GM19372 (cell line): ENCODE results near the gene FBXL22.
A peak's percentile ranks its signal among the peaks of the same experiment; 100 is the strongest.
"Not testable (repeated sequence)": the region's sequence is repeated elsewhere in the genome, so short reads cannot be mapped to it uniquely, and the experiment has no call there.

Experiments used
- ATAC-seq: cut with Tn5 transposase; IDR thresholded peaks from one replicate; pipeline ENCODE4 v1.9.1; 2021; ENCODE audit warnings: mild to moderate bottlenecking, low read depth, moderate library complexity; ENCODE audit not compliant: unreplicated experiment

The FBXL22 gene

DNA sequence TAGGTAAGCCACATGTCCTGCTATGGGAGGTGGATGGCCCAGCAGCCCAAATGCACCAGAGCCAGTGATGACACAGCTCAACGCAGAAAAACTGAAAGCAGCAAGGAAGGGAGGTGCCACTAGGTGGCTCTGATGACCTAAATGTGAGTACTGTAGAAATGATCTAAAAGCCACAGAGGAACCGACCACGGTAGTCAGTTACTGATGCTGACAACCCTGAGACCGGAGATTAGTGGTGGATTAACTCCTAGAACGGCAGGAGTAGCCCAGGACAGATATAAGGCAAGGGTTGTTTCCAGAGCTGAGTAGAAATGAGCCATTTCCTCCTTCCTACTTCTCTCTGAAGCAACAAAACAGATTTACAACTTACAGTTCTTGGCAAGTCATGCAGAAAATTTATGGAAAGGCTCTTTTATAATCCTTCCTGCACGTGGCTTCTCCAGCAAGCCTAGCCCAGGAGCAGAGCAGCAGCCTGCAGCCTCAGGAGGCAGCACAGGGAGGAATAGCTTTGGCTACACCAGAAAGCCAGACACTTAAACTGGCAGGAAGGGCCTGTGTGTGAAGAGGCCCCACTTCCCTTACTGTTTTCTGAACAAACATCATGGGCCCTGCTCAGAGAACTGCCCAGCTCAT is 13.1 kb downstream of the FBXL22 start:
- ATAC-seq: peak; percentile 64

DNA sequence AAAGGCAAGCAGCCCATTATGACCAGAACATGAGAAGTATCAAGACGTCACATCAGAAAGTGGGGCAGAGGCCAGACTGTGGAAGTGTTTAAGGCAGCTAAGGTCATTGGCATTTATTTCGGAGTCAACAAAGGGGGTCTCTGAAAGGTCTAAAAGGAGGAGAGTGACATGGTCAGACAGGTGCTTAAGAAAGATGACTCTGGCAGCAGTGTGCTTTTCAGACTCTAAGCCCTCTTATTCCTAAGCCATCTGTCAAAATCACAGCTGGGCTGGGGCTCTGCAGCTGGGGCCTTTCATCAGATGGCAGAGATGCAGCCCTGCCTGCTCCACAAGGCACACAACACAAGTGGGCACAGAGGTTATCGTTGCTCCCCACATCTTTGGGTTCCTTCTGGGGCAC is 14.0 kb downstream of the FBXL22 start:
- no peak for ATAC-seq

DNA sequence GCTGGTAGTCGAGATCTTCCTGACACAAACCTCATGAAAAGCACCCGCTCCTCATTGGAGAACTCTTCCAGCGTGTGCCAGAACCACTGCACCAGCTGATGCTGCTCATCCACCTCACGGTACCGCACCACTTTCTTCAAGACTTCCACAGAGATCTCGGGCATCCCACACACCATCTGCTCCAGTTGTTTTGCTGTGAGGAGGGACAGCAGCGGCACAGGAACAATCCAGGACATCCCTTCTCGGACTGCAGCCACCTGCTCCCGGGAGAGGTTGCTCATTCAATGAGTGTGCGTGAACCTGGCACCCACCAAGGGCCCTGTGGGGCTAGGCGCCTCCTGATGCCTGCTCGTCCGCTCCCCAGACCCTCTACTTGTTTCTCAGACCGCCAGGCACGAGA is 15.1 kb downstream of the FBXL22 start:
- no peak for ATAC-seq

DNA sequence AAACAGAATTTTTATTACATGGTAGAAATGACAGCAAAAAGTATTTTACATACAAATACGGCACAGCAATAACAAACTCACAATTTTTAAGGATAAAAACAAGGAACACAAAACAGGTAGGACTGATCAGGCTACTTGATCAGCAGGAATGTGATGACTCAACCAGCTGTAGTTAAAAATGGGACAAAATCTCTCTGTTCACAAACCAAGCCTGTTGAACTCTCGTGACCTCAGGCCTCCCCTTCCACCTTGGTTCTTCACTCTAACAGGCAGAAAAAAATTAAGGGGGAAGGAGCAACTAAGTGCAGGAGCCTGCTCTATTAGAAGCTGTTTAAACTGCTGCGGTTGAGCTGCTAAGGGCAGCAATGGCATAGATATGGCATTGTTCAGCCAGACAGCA is 18.7 kb downstream of the FBXL22 start:
- no peak for ATAC-seq

DNA sequence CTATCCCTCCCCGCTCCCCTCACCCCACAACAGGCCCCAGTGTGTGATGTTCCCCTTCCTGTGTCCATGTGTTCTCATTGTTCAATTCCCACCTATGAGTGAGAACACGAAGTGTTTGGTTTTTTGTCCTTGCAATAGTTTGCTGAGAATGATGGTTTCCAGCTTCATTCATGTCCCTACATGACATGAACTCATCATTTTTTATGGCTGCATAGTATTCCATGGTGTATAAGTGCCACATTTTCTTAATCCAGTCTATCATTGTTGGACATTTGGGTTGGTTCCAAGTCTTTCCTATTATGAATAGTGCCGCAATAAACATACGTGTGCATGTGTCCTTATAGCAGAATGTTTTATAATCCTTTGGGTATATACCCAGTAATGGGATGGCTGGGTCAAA is 20.0 kb downstream of the FBXL22 start:
- not testable (repeated sequence) for ATAC-seq

DNA sequence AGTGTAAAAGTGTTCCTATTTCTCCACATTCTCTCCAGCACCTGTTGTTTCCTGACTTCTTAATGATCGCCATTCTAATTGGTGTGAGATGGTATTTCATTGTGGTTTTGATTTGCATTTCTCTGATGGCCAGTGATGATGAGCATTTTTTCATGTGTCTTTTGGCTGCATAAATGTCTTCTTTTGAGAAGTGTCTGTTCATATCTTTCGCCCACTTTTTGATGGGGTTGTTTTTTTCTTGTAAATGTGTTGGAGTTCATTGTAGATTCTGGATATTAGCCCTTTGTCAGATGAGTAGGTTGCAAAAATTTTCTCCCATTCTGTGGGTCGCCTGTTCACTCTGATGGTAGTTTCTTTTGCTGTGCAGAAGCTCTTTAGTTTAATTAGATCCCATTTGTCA is 20.4 kb downstream of the FBXL22 start:
- not testable (repeated sequence) for ATAC-seq

DNA sequence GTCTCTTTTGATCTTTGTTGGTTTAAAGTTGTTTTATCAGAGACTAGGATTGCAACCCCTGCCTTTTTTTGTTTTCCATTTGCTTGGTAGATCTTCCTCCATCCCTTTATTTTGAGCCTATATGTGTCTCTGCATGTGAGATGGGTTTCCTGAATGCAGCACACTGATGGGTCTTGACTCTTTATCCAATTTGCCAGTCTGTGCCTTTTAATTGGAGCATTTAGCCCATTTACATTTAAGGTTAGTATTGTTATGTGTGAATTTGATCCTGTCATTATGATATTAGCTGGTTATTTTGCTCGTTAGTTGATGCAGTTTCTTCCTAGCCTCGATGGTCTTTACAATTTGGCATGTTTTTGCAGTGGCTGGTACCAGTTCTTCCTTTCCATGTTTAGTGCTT is 23.6 kb downstream of the FBXL22 start:
- ATAC-seq: not testable (repeated sequence)

DNA sequence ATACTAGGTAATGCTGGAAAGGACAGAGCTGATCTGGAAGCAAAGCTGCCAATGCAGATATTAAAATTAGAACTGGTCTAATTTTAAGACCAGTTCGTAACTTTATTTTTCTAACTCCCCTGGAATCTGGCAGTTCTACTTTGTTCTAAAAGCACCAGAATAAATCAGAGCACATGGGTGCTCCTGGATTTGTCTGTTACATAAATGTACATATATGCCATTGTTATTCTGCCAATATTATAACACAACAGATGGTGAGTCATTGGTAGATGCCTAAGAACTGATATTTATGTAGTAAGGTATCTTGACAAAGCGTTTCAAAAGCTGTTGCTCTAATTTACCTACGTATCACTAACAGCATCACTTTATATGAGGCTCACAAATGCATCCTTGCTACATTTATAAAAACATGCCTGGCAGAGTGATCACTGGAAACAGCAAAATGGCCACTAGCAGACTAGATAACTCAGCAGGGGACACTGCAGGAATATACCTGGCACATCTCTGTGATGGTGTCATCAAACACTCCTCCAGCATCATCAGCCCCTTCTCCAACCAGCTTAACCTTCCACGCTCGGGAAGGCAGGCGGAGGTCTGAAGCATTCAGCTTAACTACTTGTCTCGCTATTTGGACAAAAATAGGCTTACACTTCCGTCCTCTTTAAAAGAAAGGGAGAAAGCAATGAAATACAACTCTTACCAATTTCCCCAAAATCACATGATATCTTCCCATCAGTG is 26.2 kb downstream of the FBXL22 start:
- ATAC-seq: no peak

DNA sequence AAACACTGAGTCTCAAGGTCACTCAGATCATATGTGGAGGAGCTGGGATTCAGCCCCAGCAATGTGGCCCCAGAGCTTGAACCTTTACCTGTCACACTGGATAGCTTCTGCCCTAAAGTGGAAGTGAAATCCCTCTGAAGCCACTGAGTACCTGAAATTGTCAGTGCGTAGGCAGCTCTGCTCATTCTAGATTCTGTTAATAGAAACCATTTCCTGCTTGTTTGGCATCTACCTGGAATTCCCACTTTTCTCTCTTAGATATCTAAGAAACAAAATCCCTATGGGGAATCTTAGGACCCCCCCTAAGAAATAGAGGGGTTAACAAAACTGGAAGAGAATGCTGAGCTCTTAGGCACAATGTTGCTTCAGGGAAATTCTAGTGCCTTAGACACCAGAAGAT is 29.8 kb downstream of the FBXL22 start:
- no peak for ATAC-seq

DNA sequence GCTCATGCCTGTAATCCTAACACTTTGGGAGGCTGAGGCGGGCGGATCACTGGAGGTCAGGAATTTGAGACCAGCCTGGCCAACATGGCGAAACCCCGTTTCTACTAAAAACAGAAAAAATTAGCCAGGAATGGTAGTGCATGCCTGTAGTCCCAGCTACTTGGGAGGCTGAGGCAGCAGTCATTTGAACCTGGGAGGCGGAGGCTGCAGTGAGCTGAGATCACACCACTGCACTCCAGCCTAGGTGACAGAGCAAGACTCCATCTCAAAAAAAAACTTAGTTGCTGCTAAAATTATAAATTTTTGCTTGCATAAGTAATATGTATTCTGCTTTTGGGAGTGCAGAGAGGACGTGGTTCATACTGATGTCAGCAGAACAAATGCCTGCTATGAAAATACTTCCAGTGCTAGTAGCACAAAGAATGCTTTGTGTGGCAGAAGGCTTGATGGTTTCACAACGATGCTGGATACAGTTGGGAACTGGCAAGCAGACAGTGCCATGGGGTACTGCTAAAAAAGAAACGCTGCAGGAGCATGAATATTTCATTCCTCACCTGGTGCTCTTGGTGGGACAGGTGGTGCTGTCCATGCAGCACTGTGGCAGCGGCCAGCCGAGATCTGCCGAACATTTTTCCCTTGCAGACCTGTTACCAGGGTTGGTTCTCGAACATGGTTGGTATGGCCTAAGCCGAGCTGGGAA is 31.1 kb downstream of the FBXL22 start:
- ATAC-seq: no peak

DNA sequence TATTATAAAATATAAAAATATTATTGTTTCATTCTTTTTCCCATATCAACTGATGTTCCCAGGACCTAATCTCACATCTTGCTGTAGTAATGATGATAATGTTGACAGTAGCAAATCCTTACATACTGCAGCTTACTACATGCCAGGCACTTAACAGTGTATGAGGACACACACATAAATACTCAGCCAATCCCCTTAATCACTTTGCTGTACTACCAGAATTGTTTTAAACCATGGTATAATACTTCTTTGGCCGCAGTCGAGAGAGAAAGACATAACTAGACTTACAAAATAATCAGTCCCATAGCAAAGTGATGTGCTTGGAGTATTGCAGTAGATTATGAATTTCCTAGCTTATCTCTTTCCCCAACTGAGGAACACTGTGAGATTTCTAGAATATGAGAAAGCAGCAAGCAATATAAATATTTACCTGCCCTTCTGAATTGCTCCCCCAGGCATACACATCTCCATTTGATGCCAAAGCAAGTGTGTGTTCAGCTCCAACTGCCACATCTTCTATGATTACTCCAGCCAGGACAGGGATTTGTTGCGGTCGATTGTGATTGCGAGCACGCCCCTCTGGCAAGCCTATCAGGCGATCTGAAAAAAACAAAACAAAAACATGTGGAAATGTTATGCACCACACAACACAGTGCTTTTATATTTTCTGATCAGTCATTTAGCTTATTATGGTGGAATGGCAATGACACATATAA is 33.0 kb downstream of the FBXL22 start:
- no peak for ATAC-seq

DNA sequence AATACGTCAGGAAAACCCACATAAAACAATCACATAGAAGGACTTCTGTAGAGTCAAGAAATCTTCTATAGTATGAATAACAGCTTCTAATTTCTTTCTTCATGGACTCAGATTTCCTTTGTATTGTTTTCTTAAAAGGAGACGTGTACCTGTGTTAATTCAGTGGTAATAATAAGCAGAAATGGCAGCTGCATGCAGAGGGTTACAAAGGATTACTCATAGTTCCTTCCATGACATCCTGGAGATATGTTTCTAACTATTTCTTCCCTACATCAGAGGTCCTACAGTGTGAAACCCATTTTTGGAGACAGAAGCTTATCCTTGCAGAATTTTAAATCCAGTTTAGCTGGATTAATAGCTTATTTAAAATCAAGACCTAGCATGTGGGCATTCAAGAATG is 36.1 kb downstream of the FBXL22 start:
- ATAC-seq: no peak

DNA sequence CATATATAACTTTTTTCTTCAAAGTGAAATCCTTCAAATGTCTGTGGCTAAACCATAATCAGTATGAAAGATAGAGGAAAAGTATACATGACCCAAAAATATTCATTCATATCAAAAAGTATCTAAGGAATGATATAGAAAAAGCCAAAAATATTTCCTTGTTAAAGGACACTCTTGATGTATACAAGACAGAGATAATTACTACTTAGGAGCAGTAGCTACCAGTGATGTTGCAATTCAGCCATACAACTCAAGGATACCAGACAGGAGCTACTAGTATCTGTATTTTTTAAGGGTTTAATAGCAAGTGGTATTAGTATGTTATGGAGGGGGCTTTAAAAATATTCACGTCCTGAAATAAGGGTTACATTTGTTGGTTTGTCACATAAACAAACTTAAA is 37.0 kb downstream of the FBXL22 start:
- ATAC-seq: no peak

DNA sequence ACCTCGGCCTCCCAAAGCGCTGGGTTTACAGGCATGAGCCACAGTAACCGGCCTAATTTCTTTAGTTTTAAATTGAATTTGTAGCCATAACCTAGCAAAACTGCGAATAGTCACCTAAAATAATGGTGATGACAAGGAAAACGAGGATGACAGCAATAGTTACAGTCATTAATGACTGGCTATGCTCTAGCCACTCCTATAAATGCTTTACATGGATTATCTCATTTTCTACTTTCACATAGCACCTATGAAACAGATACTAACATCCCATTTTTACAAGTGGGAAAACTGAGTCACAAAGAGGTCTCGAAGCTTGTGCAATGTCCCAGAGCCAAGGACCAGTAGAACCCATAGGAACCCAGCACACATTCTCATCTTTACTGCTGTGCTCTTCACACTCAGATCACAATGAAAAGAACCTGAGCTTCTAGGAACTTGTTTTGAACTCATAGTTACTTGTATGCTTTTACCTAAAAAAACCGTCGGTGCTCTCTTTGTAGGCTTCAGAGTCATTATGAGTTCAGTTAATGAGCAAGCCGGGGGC is 39.4 kb downstream of the FBXL22 start:
- no peak for ATAC-seq

DNA sequence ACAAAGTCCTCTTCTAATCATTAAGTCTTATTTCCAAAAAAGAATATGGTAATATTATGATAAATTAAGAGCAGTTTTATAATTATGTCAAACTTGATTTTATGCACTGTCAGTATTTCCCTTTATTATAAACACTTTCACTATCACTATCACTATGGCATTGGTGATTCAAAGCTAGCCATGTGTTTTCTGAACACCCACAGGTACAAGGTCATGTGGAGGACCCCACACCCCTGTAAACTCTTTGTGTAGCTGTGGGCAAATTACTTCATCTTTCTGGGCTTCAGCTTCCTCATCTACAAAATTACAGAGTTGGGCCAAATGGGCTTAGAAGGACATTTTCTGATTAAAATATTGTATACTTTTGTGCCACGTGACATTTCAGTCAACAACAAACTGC is 41.7 kb downstream of the FBXL22 start:
- no peak for ATAC-seq

DNA sequence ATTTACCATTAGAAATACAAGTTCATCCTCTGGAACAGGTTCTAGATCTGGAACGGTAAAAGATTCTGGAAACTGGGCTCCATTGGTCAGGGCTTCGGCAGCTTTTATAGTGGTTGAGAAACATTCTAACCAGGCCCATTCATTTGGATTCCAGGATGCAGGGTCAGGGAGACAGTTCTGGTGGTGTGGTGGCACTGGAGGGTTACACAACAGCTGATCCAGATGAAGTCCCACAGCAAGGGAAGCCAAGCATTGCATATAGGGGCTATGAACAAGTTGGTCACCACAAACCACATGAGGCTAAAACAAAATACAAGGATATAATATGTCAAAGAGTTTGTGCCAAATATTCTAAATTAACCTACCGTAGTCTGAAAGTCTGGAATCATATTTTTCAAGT is 43.0 kb downstream of the FBXL22 start:
- ATAC-seq: no peak
